HepG2 (cell line): Measurements from ENCODE around the gene COX7A1. TPM values are rescaled to one million over a fixed set of nuclear protein-coding genes. Genes with fewer than 3 reads are reported as not detected.

Experiments
- BCL6 ChIP-seq: IDR thresholded peaks from 2 replicates; pipeline ENCODE4 v1.6.1; 2016; ENCODE audit warnings: missing genetic modification reagents, missing compliant biosample characterization
- DPF2 ChIP-seq: sonication (generic); formaldehyde crosslinking; IDR thresholded peaks from 2 replicates; pipeline ENCODE4 v1.4.0; 2020; ENCODE audit warnings: mild to moderate bottlenecking, low read depth, missing genetic modification reagents, borderline replicate concordance
- EP300 ChIP-seq, 3 experiments: sonication (generic) in 1 of 3; formaldehyde crosslinking in 1 of 3; IDR thresholded peaks; 2 replicates each; pipeline versions ENCODE4 v1.5.1 to v1.6.1; 2011 to 2020; ENCODE audit warnings: low read depth in 2 of 3, low read length in 2 of 3, borderline replicate concordance in 1 of 3, improper control_type of control experiment in 1 of 3, mild to moderate bottlenecking in 1 of 3, missing genetic modification reagents in 1 of 3, moderate library complexity in 1 of 3
- GFI1 ChIP-seq: sonication (generic); formaldehyde crosslinking; IDR thresholded peaks from 2 replicates; pipeline ENCODE4 v1.5.0; 2020; ENCODE audit warnings: missing genetic modification reagents, mild to moderate bottlenecking, borderline replicate concordance
- HBP1 ChIP-seq: IDR thresholded peaks from 2 replicates; pipeline ENCODE4 v1.6.1; 2016; ENCODE audit warnings: low read depth, control low read depth
- HOXA9 ChIP-seq: sonication (generic); formaldehyde crosslinking; IDR thresholded peaks from 2 replicates; pipeline ENCODE4 v1.8.1; 2022; ENCODE audit warnings: missing genetic modification reagents, mild to moderate bottlenecking, moderate library complexity, borderline replicate concordance
- NR2F2 ChIP-seq: IDR thresholded peaks from 2 replicates; pipeline ENCODE4 v1.6.1; 2012; ENCODE audit warnings: low read depth, inconsistent platforms, borderline replicate concordance
- PHB2 ChIP-seq: fragments of 450-650 bp; IDR thresholded peaks from 2 replicates; pipeline ENCODE4 v1.6.1; 2018; ENCODE audit not compliant: partially characterized antibody
- RFX5 ChIP-seq: IDR thresholded peaks from 2 replicates; pipeline ENCODE4 v1.6.1; 2011; ENCODE audit warnings: low read depth, low read length, improper control_type of control experiment
- TFDP1 ChIP-seq: IDR thresholded peaks from 2 replicates; pipeline ENCODE4 v1.6.1; 2016; ENCODE audit warnings: missing compliant biosample characterization, missing genetic modification reagents, borderline replicate concordance
- XRCC5 ChIP-seq: fragments of 200-400 bp; formaldehyde crosslinking; optimal IDR thresholded peaks from 2 replicates; pipeline ENCODE3; 2017; ENCODE audit warnings: mild to moderate bottlenecking, low read length
- ZFP36 ChIP-seq: fragments of 150-350 bp; IDR thresholded peaks from 2 replicates; pipeline ENCODE4 v1.6.1; 2018; ENCODE audit warnings: borderline replicate concordance, low read length, low read depth; ENCODE audit not compliant: partially characterized antibody
- ZHX2 ChIP-seq, 2 experiments: sonication (generic) in 1 of 2; formaldehyde crosslinking in 1 of 2; IDR thresholded peaks; 2 replicates each; pipeline versions ENCODE4 v1.6.1 to v1.9.0; 2014 to 2022; ENCODE audit warnings: antibody characterized with exemption in 1 of 2, borderline replicate concordance in 1 of 2, inconsistent platforms in 1 of 2, low read depth in 1 of 2, missing genetic modification reagents in 1 of 2
- ZNF546 ChIP-seq: sonication (generic); formaldehyde crosslinking; conservative IDR thresholded peaks from 2 replicates; pipeline ENCODE4 v1.8.1; 2023; ENCODE audit warnings: mild to moderate bottlenecking, missing genetic modification reagents
- ZNF598 ChIP-seq: sonication (generic); formaldehyde crosslinking; IDR thresholded peaks from 2 replicates; pipeline ENCODE4 v1.5.1; 2020; ENCODE audit warnings: mild to moderate bottlenecking, missing genetic modification reagents, borderline replicate concordance
- ZNF773 ChIP-seq: sonication (generic); formaldehyde crosslinking; IDR thresholded peaks from 2 replicates; pipeline ENCODE4 v1.4.0; 2020; ENCODE audit warnings: missing genetic modification reagents, borderline replicate concordance
- polyA plus RNA-seq, 8 experiments: library from polyadenylated mRNA; depleted of rRNA in 3 of 8; stranded (reverse) in 7 of 8; unstranded in 1 of 8; fragments of >200 nt; fragmentation: Illumina TruSeq in 4 of 8; extraction: Trizol in 4 of 8; gene quantifications; 2 replicates each; pipeline versions ENCODE4 v1.2.1 to v1.2.3, GENCODE V29; 2011 to 2016; ENCODE audit warnings: low read depth in 4 of 8, missing spikeins in 1 of 8, mixed read lengths in 1 of 8; ENCODE audit not compliant: insufficient read depth in 1 of 8
- total RNA-seq, 5 experiments: library from RNA; depleted of rRNA; stranded (reverse); fragments of >200 nt; fragmentation: Illumina TruSeq; extraction: Trizol; gene quantifications; 2 replicates each; pipeline ENCODE4 v1.2.3, GENCODE V29; 2016; ENCODE audit warnings: low read depth in 1 of 5

The COX7A1 gene
- total and polyA plus RNA-seq, 2 of the 13 experiments (the other 11 are each of a cell fraction or from before 2014, with no cell fraction given): not detected

- TF ChIP-seq HBP1 (CRISPR knock-in tag) (peak; percentile 100), RFX5 (no peak), ZNF773 (CRISPR knock-in tag) (no peak), ZNF546 (CRISPR knock-in tag) (peak; percentile 89; the same call in 1 of the 2 replicates), TFDP1 (peak; percentile 66), GFI1 (CRISPR knock-in tag) (peak; percentile 64; the same call in 1 of the 2 replicates), ZHX2 (IDR thresholded peaks at IDR 0.05; ENCODE audit: low read depth) (0 out of 2 replicates have a peak, but pooled peaks have one; percentile 20), ZHX2 (CRISPR knock-in tag; IDR thresholded peaks at IDR 0.05; ENCODE audit: borderline replicate concordance) (no peak), ZFP36 (no peak), ZNF598 (CRISPR knock-in tag) (no peak), NR2F2 (peak; percentile 61; the same call in 1 of the 2 replicates), XRCC5 (peak; percentile 79), PHB2 (no peak), BCL6 (CRISPR knock-in tag) (0 out of 2 replicates have a peak, but pooled peaks have one; percentile 57), EP300 (IDR thresholded peaks at IDR 0.05; ENCODE audit: low read depth in 2 of 2, low read length in 2 of 2) (peak; percentile 51 to 82; a peak in 3 of 4 replicates), EP300 (CRISPR knock-in tag; IDR thresholded peaks at IDR 0.05; ENCODE audit: borderline replicate concordance) (peak; percentile 82), DPF2 (CRISPR knock-in tag) (peak; percentile 81), HOXA9 (CRISPR knock-in tag) (no peak)
These were observed 31.9 kb downstream of the COX7A1 start (continued) for GRCh38 chr19:36120092-36120983.
